Measurements from ENCODE around the gene BBOX1.

GRCh38 chr11:27008811-27009535 lies 31.6 kb upstream of the BBOX1 start:
- TF ChIP-seq POLR2AphosphoS5 (IDR thresholded peaks at IDR 0.05; ENCODE audit: low read depth, low read length) (no peak), FOXP2 (optimal IDR thresholded peaks at IDR 0.05; ENCODE audit: borderline replicate concordance, extremely low read depth, extremely low read length, insufficient read depth) (no peak), REST (IDR thresholded peaks at IDR 0.05; ENCODE audit: insufficient read depth in 1 of 2, low read depth in 2 of 2, low read length in 2 of 2) (no peak)
